BLaER1 (cell line): ENCODE data around the gene DUOX1.

ENCODE experiments used
- H3K27ac ChIP-seq: shearing (Covaris generic); formaldehyde crosslinking; 2 replicates; pipeline ENCODE4 v1.8.1; 2022
- H3K27me3 ChIP-seq: shearing (Covaris generic); formaldehyde crosslinking; 2 replicates; pipeline ENCODE4 v1.8.1; 2022
- H3K36me3 ChIP-seq: shearing (Covaris generic); formaldehyde crosslinking; 2 replicates; pipeline ENCODE4 v1.8.1; 2022
- H3K4me1 ChIP-seq: shearing (Covaris generic); formaldehyde crosslinking; 2 replicates; pipeline ENCODE4 v1.8.1; 2022
- H3K4me2 ChIP-seq: shearing (Covaris generic); formaldehyde crosslinking; 2 replicates; pipeline ENCODE4 v1.8.1; 2022
- H3K4me3 ChIP-seq: shearing (Covaris generic); formaldehyde crosslinking; 2 replicates; pipeline ENCODE4 v1.8.1; 2022
- H3K9ac ChIP-seq: shearing (Covaris generic); formaldehyde crosslinking; 2 replicates; pipeline ENCODE4 v1.8.1; 2022
- H3K9me3 ChIP-seq: shearing (Covaris generic); formaldehyde crosslinking; 2 replicates; pipeline ENCODE4 v1.8.1; 2022
- H4K20me1 ChIP-seq: shearing (Covaris generic); formaldehyde crosslinking; 2 replicates; pipeline ENCODE4 v1.8.1; 2022
- Cebpa-rat ChIP-seq: shearing (Covaris generic); IDR thresholded peaks from 2 replicates; pipeline ENCODE4 v1.8.1; 2022

Gene DUOX1

DNA sequence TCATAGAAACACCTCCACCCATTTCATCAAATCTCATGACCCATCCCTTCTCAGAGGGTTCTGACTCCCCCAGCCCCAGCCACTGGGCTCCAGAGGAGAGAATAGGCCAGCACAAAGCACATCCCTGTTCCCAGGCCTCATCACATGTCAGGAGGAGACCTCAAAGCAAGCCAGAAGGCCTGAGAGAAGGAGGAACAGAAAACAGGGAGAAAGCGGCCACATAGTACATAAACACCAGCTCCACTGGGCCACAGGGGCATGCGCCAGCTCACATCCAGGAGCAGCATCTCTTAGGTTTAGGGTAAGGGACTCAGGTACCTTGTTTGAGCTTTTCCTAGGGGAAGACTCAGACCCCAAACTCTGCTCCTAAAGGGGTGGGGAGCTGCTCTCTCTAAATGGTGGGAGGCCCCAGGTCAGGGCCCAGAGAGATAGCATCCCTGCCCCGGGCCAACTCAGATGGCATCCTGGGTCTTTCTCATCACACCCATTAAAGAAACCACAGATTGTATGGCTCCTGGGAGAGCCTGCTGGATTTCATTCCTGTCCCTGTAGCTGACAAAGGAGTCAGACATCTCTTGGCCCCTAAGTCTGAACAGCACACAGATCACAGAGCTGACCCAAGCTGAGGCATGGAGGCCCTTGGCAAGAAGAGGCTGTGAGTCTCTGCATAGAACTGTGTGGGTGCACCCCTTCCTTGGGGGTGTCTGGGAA is 55.4 kb downstream of the DUOX1 start:
- H3K4me3 ChIP-seq: peak overlapping the region; percentile 91
- H3K27ac ChIP-seq: peak overlapping the region; percentile 90
- peaks cover 68% of the 10 kb centered on the region for H4K20me1 ChIP-seq
- no peaks in the 10 kb centered on the region for H3K27me3 ChIP-seq
- H3K4me2 ChIP-seq: peak overlapping the region; percentile 100
- H3K9me3 ChIP-seq: no peaks in the 10 kb centered on the region
- H3K4me1 ChIP-seq: peaks cover 75% of the 10 kb centered on the region
- peaks cover 19% of the 10 kb centered on the region; the same call in 1 of the 2 replicates for H3K36me3 ChIP-seq
- peak overlapping the region; percentile 95 for H3K9ac ChIP-seq
- no peak for TF ChIP-seq Cebpa-rat

DNA sequence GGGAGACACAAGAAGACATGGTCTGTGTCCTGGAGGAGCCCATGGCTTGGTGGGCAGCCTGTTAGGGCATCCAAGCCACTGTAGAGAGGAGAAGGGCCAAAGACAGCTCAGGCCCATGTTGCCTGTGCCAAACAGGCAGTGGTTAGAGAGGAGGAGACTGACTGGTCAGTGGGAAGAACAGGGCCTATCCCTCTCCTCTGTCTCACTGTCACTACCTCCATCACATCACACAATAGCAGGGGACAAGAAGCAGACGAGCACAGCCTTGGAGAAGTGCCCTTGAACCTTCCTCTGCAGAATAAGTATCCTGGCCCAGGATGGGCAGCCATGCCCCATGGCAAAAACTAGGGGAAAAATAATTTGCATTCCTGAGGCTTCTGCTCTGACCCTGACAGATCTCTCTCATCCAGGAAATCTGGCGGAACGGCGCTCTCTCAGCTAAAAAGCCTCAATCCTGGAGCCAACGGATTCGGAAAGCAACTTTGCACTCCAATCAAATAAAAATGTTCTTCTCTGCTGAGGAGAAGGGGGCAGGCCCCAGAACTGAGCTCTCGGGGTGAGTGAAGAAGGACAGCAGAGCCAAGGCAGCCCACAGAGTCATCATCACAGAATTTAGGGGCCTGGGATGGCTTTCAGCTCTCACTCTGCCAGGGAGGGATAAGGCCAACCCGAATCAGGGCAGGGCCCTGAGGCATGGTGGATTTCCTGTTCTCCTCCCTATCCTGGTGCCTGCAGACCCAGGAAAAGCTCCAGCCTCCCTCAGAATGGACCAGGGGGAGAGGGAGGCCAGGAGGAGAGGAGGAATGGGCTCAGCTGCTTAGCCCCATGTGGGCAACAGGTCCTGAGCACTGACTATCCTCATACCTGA is 56.3 kb downstream of the DUOX1 start:
- TF ChIP-seq Cebpa-rat: no peak
- Histone ChIP-seq H3K4me2 (peak overlapping the region; percentile 100), H3K9me3 (no peaks in the 10 kb centered on the region), H3K4me3 (peak overlapping the region; percentile 91), H3K27me3 (no peaks in the 10 kb centered on the region), H3K4me1 (peaks cover 65% of the 10 kb centered on the region), H3K36me3 (peaks cover 10% of the 10 kb centered on the region; the same call in 1 of the 2 replicates), H3K27ac (peak overlapping the region; percentile 90), H3K9ac (peak overlapping the region; percentile 95), H4K20me1 (peaks cover 59% of the 10 kb centered on the region)

DNA sequence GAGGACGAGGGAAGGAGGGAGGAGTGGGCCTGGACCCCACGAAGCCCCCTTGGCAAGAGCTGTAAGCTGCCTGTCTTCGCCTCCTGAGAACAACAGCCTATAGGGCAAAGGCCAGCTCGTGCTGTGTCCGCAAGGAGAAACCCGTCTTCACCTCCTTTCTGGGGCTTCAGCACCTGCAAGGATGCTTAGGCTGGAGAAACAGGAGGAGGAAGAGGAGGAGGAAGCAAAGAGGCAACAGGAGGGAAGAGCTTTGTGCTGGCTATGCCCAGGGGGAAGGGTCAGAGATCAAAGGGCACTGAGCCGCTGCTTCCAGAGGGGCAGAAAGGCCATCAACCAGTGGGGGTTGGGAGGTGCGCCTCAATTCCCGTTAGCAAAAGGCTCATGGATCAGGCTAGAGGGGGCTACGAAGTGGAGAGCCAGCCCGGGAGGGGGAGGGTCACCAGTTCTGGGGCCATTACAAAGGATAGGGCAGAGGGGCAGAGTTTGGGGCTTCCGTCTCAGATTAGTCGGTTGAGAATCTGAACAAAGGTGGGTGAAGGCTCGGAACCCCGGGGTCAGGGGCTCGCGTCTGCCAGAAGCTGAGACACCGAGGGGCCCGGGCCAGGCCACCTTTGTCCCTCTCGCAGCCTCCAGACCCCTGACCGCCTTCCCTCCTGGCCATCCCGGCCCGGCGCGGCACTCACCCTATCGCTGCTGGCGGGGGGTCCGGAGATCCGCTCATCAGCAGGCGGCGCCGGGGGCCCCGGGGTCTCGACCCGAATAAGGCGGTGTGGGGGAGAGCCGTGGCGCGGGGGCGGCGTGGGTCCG is 57.2 kb downstream of the DUOX1 start:
- Histone ChIP-seq H3K4me2 (peak overlapping the region; percentile 100), H4K20me1 (peaks cover 51% of the 10 kb centered on the region), H3K9ac (peak overlapping the region; percentile 95), H3K27me3 (no peaks in the 10 kb centered on the region), H3K36me3 (peaks cover 5% of the 10 kb centered on the region; the same call in 1 of the 2 replicates), H3K27ac (peak overlapping the region; percentile 90), H3K4me3 (peak overlapping the region; percentile 91), H3K9me3 (no peaks in the 10 kb centered on the region), H3K4me1 (peaks cover 57% of the 10 kb centered on the region)
- no peak for TF ChIP-seq Cebpa-rat

DNA sequence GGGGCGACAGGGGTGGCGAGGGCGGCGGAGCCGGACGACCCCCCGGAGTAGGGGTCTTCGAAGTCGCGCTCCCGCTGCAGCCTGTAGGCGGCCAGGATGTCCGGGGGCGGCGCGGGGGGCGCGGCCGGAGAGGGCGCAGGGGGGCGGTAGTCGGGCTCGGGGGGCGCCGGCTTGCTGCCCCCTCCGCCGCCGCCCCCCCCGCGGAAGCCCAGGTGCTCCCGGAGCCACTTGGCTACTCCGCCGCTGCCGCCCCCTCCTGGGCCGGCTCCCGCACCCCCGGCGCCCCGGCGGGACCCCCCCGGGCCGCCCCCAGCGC is 57.7 kb downstream of the DUOX1 start:
- H3K9ac ChIP-seq: peak overlapping the region; percentile 95
- peak overlapping the region; percentile 91 for H3K4me3 ChIP-seq
- peaks cover 51% of the 10 kb centered on the region for H3K4me1 ChIP-seq
- H3K9me3 ChIP-seq: no peaks in the 10 kb centered on the region
- no peak for TF ChIP-seq Cebpa-rat
- H3K36me3 ChIP-seq: peaks cover 5% of the 10 kb centered on the region; the same call in 1 of the 2 replicates
- no peaks in the 10 kb centered on the region for H3K27me3 ChIP-seq
- peak overlapping the region; percentile 90 for H3K27ac ChIP-seq
- H3K4me2 ChIP-seq: peak overlapping the region; percentile 100
- peaks cover 45% of the 10 kb centered on the region for H4K20me1 ChIP-seq

DNA sequence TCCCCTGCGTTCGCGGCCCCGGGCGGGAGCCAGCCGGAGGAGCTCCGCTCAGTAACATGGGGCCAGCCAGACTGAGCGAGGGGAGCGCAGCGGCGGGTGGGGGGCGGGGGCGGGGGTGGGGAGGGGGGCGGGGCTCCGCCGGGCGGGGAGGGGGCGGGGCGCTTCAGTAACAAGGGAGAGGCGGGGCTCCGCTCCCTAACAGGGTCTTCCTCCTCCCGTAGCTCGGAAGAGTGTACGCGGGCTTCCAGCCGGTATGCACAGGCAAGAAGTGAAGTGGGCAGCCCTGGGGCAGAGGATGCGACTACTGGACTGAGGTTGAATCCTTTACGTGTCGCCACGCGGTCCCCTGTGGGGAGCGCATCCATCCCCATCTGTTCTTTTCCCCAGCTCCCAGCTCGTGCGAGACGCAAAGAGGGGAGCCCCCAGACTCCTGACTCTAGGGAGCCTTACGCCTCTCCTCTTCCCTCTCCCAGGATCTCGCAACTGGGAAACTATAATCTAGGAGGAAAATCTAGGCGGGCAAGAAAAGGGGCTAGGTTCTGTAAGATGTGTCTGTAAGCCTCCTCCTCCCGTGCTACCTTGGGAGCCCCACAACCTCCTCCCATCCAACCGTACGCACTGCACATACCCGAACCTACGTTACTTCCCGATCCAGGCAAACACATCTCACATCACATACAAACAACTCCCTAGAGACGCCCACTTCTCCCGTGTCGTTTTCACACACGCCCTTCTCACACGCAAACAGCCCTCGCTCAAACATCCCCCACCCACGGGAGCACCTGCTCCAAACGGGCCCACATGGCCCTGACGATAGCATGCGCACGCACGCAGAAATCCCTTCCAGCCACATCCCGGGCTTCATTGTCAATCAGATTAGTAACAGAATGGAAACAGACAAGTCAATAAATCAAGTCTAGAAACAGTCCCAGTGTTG is 58.4 kb downstream of the DUOX1 start, which contains the start of gene SHF:
Gene SHF, minus strand, starts transcription at position 73 of the 937 bp plus-strand sequence. Its CDS starts 15 bp downstream, at position 58.
- Histone ChIP-seq H3K27me3 (no peaks in the 10 kb centered on the region), H3K27ac (peak within 1 kb of the TSS; percentile 90), H4K20me1 (peaks cover 39% of the 10 kb centered on the region), H3K9me3 (no peaks in the 10 kb centered on the region), H3K4me2 (peak within 1 kb of the TSS; percentile 100), H3K4me1 (peaks cover 45% of the 10 kb centered on the region), H3K4me3 (peak within 1 kb of the TSS; percentile 91), H3K9ac (peak within 1 kb of the TSS; percentile 95), H3K36me3 (peaks cover 5% of the 10 kb centered on the region; the same call in 1 of the 2 replicates)
- no peak for TF ChIP-seq Cebpa-rat

DNA sequence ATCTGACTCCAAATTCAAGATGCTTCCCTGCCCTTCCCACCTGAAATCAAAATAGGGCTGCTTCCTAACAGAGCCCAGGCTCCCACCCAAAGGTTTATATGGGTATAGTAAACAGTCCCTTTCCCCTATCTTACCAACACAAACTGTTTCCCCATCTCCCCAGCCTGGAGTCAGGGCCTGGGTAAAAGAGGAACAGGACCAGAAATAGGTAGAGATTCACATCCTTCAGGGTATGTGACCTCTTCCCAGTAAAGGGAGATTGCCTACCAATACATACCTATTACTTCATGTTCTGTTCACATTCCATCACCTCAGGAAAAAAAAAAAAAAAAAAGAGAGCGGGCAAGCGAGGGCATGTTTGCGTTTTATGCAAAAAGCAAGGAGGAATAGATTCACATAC is 67.7 kb downstream of the DUOX1 start:
- Histone ChIP-seq H4K20me1 (no peaks in the 10 kb centered on the region), H3K9ac (peak overlapping the region; percentile 21; the same call in 1 of the 2 replicates), H3K9me3 (no peaks in the 10 kb centered on the region), H3K4me1 (peaks cover 19% of the 10 kb centered on the region), H3K4me3 (peak overlapping the region; percentile 74), H3K4me2 (peak overlapping the region; percentile 63), H3K36me3 (no peaks in the 10 kb centered on the region), H3K27me3 (no peaks in the 10 kb centered on the region), H3K27ac (no peak overlapping the region)
- no peak for TF ChIP-seq Cebpa-rat

DNA sequence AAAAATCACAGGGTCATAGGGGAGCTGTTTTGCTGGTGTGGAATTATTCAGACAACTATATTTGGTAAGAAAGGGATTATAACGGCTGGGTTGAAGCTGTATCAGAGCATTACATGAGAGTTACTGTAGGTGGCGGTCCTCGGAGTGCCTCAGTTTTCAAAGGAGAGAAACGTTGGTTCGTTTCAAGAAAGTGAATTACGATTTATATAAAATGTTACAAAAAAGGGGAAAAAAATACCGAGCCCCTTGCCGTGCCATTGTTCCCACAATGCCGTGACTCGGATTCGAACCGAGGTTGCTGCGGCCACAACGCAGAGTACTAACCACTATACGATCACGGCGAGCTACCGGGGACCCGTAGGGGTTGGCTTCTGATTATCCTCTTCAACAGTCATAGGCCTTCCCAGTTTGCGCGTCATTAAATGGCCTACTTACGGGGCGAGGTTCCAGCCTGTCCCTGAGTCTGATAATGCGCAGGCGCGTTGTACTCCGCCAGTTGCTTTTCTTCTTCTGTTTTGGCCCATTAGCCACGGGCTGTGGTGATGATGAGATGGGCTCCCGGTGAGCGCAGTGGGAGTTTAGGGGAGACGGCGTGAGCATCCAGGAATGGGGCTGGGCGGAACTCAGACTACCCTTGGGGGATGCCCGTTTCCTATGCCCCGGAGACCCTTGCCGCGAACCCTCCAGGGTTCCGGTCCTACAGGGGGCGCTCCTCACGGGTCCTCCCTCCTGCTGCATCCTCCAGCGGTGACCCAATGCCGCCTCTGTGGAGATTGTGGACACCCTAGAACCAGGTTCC is 68.7 kb downstream of the DUOX1 start:
- H3K4me2 ChIP-seq: peak overlapping the region; percentile 93
- TF ChIP-seq Cebpa-rat: no peak
- H3K9ac ChIP-seq: peak overlapping the region; percentile 84
- peak overlapping the region; percentile 86 for H3K27ac ChIP-seq
- peak overlapping the region; percentile 74 for H3K4me3 ChIP-seq
- H3K4me1 ChIP-seq: peaks cover 19% of the 10 kb centered on the region
- no peaks in the 10 kb centered on the region for H3K9me3 ChIP-seq
- no peaks in the 10 kb centered on the region for H4K20me1 ChIP-seq
- no peaks in the 10 kb centered on the region for H3K27me3 ChIP-seq
- H3K36me3 ChIP-seq: no peaks in the 10 kb centered on the region
